Liver (tissue), 9 donors: ENCODE data around the gene TMEM212. TPM values are rescaled to one million over a fixed set of nuclear protein-coding genes. Genes with fewer than 3 reads are reported as not detected.

ENCODE experiments used
- DNase-seq: peaks from one replicate; pipeline ENCODE4 v3.0.0-alpha.2; 2017; ENCODE audit warnings: low spot score
- H3K27ac ChIP-seq, 2 donors: one replicate each; pipeline ENCODE4 v1.7.0; 2013; ENCODE audit warnings: inconsistent platforms in 2 of 2, low read length in 2 of 2, control low read depth in 1 of 2, low read depth in 1 of 2, mild to moderate bottlenecking in 1 of 2
- H3K27me3 ChIP-seq, 4 donors: one replicate each; pipeline versions ENCODE4 v1.6.1 to v1.7.0; 2013; ENCODE audit warnings: low read length in 3 of 4, inconsistent platforms in 1 of 4, mild to moderate bottlenecking in 1 of 4, moderate library complexity in 1 of 4; ENCODE audit not compliant: control insufficient read depth in 4 of 4, insufficient read depth in 4 of 4
- H3K36me3 ChIP-seq, 4 donors: one replicate each; pipeline versions ENCODE4 v1.6.1 to v1.7.0; 2013; ENCODE audit warnings: low read length in 3 of 4, mild to moderate bottlenecking in 3 of 4, low read depth in 1 of 4, moderate library complexity in 1 of 4; ENCODE audit not compliant: control insufficient read depth in 4 of 4, insufficient read depth in 3 of 4
- H3K4me1 ChIP-seq, 4 donors: one replicate each; pipeline versions ENCODE4 v1.6.1 to v1.7.0; 2013; ENCODE audit warnings: low read length in 3 of 4, mild to moderate bottlenecking in 3 of 4, moderate library complexity in 1 of 4; ENCODE audit not compliant: control insufficient read depth in 4 of 4, insufficient read depth in 4 of 4
- H3K4me3 ChIP-seq, 3 donors: one replicate each; pipeline versions ENCODE4 v1.6.1 to v1.7.0; 2013; ENCODE audit warnings: low read length in 3 of 3, control low read depth in 1 of 3, low read depth in 1 of 3, mild to moderate bottlenecking in 1 of 3
- H3K9ac ChIP-seq, 2 donors: one replicate each; pipeline ENCODE4 v1.7.0; 2013; ENCODE audit warnings: low read length in 2 of 2, mild to moderate bottlenecking in 2 of 2, moderate library complexity in 2 of 2, control low read depth in 1 of 2, low read depth in 1 of 2
- H3K9me3 ChIP-seq, 4 donors: one replicate each; pipeline versions ENCODE4 v1.6.1 to v1.7.0; 2013; ENCODE audit warnings: low read length in 3 of 4; ENCODE audit not compliant: control insufficient read depth in 4 of 4
- EGR1 ChIP-seq, 2 donors: IDR thresholded peaks; 2 replicates each; pipeline ENCODE4 v1.6.1; 2016 to 2018; ENCODE audit warnings: antibody characterized with exemption in 2 of 2, low read depth in 2 of 2
- FOXA1 ChIP-seq: IDR thresholded peaks from 2 replicates; pipeline ENCODE4 v1.6.1; 2016; ENCODE audit warnings: antibody characterized with exemption
- FOXA2 ChIP-seq: IDR thresholded peaks from 2 replicates; pipeline ENCODE4 v1.6.1; 2016; ENCODE audit warnings: antibody characterized with exemption
- GABPA ChIP-seq, 2 donors: IDR thresholded peaks in 1 of 2; conservative IDR thresholded peaks in 1 of 2; 2 replicates each; pipeline ENCODE4 v1.6.1; 2016; ENCODE audit warnings: antibody characterized with exemption in 2 of 2, mild to moderate bottlenecking in 1 of 2, moderate library complexity in 1 of 2
- HNF4A ChIP-seq, 2 donors: conservative IDR thresholded peaks; 2 replicates each; pipeline ENCODE4 v1.6.1; 2016; ENCODE audit warnings: antibody characterized with exemption in 2 of 2, mild to moderate bottlenecking in 2 of 2
- HNF4G ChIP-seq: IDR thresholded peaks from 2 replicates; pipeline ENCODE4 v1.6.1; 2016; ENCODE audit warnings: antibody characterized with exemption
- JUND ChIP-seq, 2 donors: IDR thresholded peaks; 2 replicates each; pipeline ENCODE4 v1.6.1; 2016; ENCODE audit warnings: antibody characterized with exemption in 2 of 2
- NR2F2 ChIP-seq: IDR thresholded peaks from 2 replicates; pipeline ENCODE4 v1.6.1; 2016; ENCODE audit warnings: antibody characterized with exemption
- RAD21 ChIP-seq, 2 donors: IDR thresholded peaks; 2 replicates each; pipeline ENCODE4 v1.6.1; 2016; ENCODE audit warnings: antibody characterized with exemption in 2 of 2, mild to moderate bottlenecking in 2 of 2
- RXRA ChIP-seq, 2 donors: IDR thresholded peaks; 2 replicates each; pipeline ENCODE4 v1.6.1; 2017 to 2018; ENCODE audit warnings: antibody characterized with exemption in 2 of 2, mild to moderate bottlenecking in 1 of 2
- SP1 ChIP-seq: IDR thresholded peaks from 2 replicates; pipeline ENCODE4 v1.6.1; 2018; ENCODE audit warnings: antibody characterized with exemption, mild to moderate bottlenecking
- TAF1 ChIP-seq: conservative IDR thresholded peaks from 2 replicates; pipeline ENCODE4 v1.6.1; 2016; ENCODE audit warnings: antibody characterized with exemption, mild to moderate bottlenecking
- YY1 ChIP-seq: IDR thresholded peaks from 2 replicates; pipeline ENCODE4 v1.6.1; 2016; ENCODE audit warnings: antibody characterized with exemption, mild to moderate bottlenecking
- WGBS: extraction: QIAGEN DNeasy Blood & Tissue Kit; methylation state at CpG from one replicate; pipeline ENCODE4 v1.1.7; 2013; 5-methylcytosine and 5-hydroxymethylcytosine counted together
- polyA plus RNA-seq, 2 donors: library from polyadenylated mRNA; stranded (reverse) in 1 of 2; unstranded in 1 of 2; fragments of 200-250 nt in 1 of 2; fragments of >200 nt in 1 of 2; fragmentation: Nextera tagmentation in 1 of 2; extraction: Ambion mirVana in 1 of 2; gene quantifications; one replicate each; pipeline versions ENCODE4 v1.2.1 to v1.2.3, GENCODE V29; 2013 to 2015
- total RNA-seq, 2 donors: library from RNA; depleted of rRNA; stranded (reverse); fragments of >200 nt; gene quantifications; one replicate each; pipeline ENCODE4 v1.2.3, GENCODE V29; 2014
- TF ChIP-seq, protein P1 (sequence below): IDR thresholded peaks from 2 replicates; pipeline ENCODE4 v1.6.1; 2016; ENCODE audit warnings: antibody characterized with exemption
- TF ChIP-seq, protein P2 (sequence below): IDR thresholded peaks from 2 replicates; pipeline ENCODE4 v1.6.1; 2016; ENCODE audit warnings: antibody characterized with exemption
- TF ChIP-seq, protein P3 (sequence below): fragments of 150-350 bp; IDR thresholded peaks from 2 replicates; pipeline ENCODE4 v1.5.1; 2017; ENCODE audit warnings: improper control_type of control experiment, low read depth, low read length; ENCODE audit not compliant: missing input control
- TF ChIP-seq, protein P4 (sequence below): IDR thresholded peaks from 2 replicates; pipeline ENCODE4 v1.6.1; 2016; ENCODE audit warnings: antibody characterized with exemption, mild to moderate bottlenecking
- TF ChIP-seq, protein P5 (sequence below): IDR thresholded peaks from 2 replicates; pipeline ENCODE4 v1.6.1; 2016; ENCODE audit warnings: antibody characterized with exemption
- donor health status: healthy.
- donor health status: healthy.
- donor health status: healthy.
- donor health status: healthy.
- donor health status: healthy.

The TMEM212 gene
- total and polyA plus RNA-seq, 4 donors: not detected

DNA sequence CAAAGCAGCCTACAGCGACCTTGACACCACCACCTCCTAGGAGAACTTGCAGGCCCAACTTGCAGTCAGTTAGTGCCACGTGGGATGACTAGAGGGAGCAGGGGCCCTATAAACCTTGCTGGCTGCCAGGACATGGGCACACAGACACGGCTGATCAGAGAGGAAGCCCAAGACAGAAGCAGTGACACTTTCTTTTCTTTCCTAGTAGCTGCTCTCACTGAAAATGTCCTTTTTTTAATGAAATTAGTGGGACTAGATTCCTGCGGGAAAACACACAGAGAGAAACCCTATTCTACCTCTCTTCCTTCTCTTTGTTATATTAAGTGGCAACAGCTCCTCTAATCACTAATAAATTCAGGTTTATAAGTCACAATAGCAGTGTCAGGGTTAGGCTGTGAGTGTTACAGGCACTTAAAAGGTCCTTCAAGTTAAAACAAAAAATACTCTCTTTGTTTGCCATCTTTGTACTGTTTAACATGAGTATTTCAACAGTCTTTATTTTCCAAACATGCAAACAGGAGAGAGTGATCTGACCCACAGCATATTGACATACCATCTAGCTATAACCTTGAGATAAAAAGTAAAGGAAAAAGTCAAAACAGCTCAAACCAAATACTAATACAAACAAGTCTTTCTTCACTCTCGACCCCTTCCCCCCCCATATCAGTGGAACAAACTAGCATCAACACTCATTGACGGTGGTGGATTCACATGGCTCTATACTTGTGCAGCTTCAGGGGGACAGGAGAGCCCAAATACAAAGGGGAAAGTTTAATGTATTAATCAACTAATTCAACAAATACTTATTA lies 2.1 kb upstream of the TMEM212 start:
- H3K4me3 ChIP-seq: no peak overlapping the region
- WGBS: 28% methylated on average over 6 of the region's 6 CpGs
- H3K27ac ChIP-seq: peak overlapping the region; percentile 65 to 66
- no peaks in the 10 kb centered on the region for H3K9me3 ChIP-seq
- no peaks in the 10 kb centered on the region for H3K36me3 ChIP-seq
- TF ChIP-seq JUND (IDR thresholded peaks at IDR 0.05) (peak in 1 of 2 donors; percentile 77), TAF1 (peak; percentile 45), YY1 (peak; percentile 66), GABPA (IDR thresholded peaks at IDR 0.05 in 1 of 2, conservative IDR thresholded peaks at IDR 0.05 in 1 of 2) (peak in 1 of 2 donors; percentile 44), FOXA2 (peak; percentile 97), NR2F2 (no peak), RXRA (IDR thresholded peaks at IDR 0.05) (peak; percentile 89 to 91), SP1 (peak; percentile 85), RAD21 (IDR thresholded peaks at IDR 0.05) (peak in 1 of 2 donors; percentile 62), FOXA1 (peak; percentile 92), HNF4A (conservative IDR thresholded peaks at IDR 0.05) (peak; percentile 78 to 85), HNF4G (no peak), EGR1 (IDR thresholded peaks at IDR 0.05; ENCODE audit: low read depth in 2 of 2) (peak in 1 of 2 donors; percentile 89)
- TF ChIP-seq, protein P1, sequence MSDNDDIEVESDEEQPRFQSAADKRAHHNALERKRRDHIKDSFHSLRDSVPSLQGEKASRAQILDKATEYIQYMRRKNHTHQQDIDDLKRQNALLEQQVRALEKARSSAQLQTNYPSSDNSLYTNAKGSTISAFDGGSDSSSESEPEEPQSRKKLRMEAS: peak; percentile 37
- TF ChIP-seq, protein P2, sequence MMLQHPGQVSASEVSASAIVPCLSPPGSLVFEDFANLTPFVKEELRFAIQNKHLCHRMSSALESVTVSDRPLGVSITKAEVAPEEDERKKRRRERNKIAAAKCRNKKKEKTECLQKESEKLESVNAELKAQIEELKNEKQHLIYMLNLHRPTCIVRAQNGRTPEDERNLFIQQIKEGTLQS: peak; percentile 15
- TF ChIP-seq, protein P3, sequence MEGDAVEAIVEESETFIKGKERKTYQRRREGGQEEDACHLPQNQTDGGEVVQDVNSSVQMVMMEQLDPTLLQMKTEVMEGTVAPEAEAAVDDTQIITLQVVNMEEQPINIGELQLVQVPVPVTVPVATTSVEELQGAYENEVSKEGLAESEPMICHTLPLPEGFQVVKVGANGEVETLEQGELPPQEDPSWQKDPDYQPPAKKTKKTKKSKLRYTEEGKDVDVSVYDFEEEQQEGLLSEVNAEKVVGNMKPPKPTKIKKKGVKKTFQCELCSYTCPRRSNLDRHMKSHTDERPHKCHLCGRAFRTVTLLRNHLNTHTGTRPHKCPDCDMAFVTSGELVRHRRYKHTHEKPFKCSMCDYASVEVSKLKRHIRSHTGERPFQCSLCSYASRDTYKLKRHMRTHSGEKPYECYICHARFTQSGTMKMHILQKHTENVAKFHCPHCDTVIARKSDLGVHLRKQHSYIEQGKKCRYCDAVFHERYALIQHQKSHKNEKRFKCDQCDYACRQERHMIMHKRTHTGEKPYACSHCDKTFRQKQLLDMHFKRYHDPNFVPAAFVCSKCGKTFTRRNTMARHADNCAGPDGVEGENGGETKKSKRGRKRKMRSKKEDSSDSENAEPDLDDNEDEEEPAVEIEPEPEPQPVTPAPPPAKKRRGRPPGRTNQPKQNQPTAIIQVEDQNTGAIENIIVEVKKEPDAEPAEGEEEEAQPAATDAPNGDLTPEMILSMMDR: no peak
- TF ChIP-seq, protein P4, sequence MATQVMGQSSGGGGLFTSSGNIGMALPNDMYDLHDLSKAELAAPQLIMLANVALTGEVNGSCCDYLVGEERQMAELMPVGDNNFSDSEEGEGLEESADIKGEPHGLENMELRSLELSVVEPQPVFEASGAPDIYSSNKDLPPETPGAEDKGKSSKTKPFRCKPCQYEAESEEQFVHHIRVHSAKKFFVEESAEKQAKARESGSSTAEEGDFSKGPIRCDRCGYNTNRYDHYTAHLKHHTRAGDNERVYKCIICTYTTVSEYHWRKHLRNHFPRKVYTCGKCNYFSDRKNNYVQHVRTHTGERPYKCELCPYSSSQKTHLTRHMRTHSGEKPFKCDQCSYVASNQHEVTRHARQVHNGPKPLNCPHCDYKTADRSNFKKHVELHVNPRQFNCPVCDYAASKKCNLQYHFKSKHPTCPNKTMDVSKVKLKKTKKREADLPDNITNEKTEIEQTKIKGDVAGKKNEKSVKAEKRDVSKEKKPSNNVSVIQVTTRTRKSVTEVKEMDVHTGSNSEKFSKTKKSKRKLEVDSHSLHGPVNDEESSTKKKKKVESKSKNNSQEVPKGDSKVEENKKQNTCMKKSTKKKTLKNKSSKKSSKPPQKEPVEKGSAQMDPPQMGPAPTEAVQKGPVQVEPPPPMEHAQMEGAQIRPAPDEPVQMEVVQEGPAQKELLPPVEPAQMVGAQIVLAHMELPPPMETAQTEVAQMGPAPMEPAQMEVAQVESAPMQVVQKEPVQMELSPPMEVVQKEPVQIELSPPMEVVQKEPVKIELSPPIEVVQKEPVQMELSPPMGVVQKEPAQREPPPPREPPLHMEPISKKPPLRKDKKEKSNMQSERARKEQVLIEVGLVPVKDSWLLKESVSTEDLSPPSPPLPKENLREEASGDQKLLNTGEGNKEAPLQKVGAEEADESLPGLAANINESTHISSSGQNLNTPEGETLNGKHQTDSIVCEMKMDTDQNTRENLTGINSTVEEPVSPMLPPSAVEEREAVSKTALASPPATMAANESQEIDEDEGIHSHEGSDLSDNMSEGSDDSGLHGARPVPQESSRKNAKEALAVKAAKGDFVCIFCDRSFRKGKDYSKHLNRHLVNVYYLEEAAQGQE: peak; percentile 74
- TF ChIP-seq, protein P5, sequence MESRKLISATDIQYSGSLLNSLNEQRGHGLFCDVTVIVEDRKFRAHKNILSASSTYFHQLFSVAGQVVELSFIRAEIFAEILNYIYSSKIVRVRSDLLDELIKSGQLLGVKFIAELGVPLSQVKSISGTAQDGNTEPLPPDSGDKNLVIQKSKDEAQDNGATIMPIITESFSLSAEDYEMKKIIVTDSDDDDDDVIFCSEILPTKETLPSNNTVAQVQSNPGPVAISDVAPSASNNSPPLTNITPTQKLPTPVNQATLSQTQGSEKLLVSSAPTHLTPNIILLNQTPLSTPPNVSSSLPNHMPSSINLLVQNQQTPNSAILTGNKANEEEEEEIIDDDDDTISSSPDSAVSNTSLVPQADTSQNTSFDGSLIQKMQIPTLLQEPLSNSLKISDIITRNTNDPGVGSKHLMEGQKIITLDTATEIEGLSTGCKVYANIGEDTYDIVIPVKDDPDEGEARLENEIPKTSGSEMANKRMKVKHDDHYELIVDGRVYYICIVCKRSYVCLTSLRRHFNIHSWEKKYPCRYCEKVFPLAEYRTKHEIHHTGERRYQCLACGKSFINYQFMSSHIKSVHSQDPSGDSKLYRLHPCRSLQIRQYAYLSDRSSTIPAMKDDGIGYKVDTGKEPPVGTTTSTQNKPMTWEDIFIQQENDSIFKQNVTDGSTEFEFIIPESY: peak; percentile 69
- no peaks in the 10 kb centered on the region for H3K27me3 ChIP-seq
- H3K9ac ChIP-seq: peak overlapping the region in 1 of 2 donors; percentile 19
- peaks cover 3 to 49% (median 44%) of the 10 kb centered on the region in 4 donors for H3K4me1 ChIP-seq
- DNase-seq: no peak
